ENCODE results near the gene ARHGDIG.
"Not testable (repeated sequence)": the region's sequence is repeated elsewhere in the genome, so short reads cannot be mapped to it uniquely, and the experiment has no call there.

ARHGDIG gene

GRCh38 chr16:263944-264343 lies 16.4 kb upstream of the ARHGDIG start:
- DNase-seq (ENCODE audit: low spot score), result no peak

- DNase-seq (ENCODE audit: low spot score), result no peak
Measured at GRCh38 chr16:264440-264951, 15.9 kb upstream of the ARHGDIG start.

- DNase-seq (ENCODE audit: low spot score), result no peak
Measured at GRCh38 chr16:265002-265529, 15.3 kb upstream of the ARHGDIG start.

GRCh38 chr16:265711-266110 lies 14.7 kb upstream of the ARHGDIG start:
- DNase-seq (ENCODE audit: low spot score), result no peak

GRCh38 chr16:266258-267164 lies 13.9 kb upstream of the ARHGDIG start:
- DNase-seq (ENCODE audit: low spot score), result no peak

- DNase-seq (ENCODE audit: low spot score), result not testable (repeated sequence)
Measured at GRCh38 chr16:267562-267961, 12.8 kb upstream of the ARHGDIG start.

- no peak for DNase-seq (ENCODE audit: low spot score)
Measured at GRCh38 chr16:268141-269053, 12.0 kb upstream of the ARHGDIG start.

- DNase-seq (ENCODE audit: low spot score), result no peak
Measured at GRCh38 chr16:269061-269796, 11.2 kb upstream of the ARHGDIG start.

GRCh38 chr16:270381-271255 lies 9.8 kb upstream of the ARHGDIG start:
- no peak for DNase-seq (ENCODE audit: low spot score)

- DNase-seq (ENCODE audit: low spot score), result no peak
Measured at GRCh38 chr16:272633-273546, 7.5 kb upstream of the ARHGDIG start.

GRCh38 chr16:273547-274421 lies 6.6 kb upstream of the ARHGDIG start:
- no peak for DNase-seq (ENCODE audit: low spot score)

GRCh38 chr16:275041-275641 lies 5.2 kb upstream of the ARHGDIG start:
- DNase-seq (ENCODE audit: low spot score), result no peak

- no peak for DNase-seq (ENCODE audit: low spot score)
Measured at GRCh38 chr16:275786-276232, 4.6 kb upstream of the ARHGDIG start, which contains the start of gene RGS11. RGS11 (minus strand) TSS chr16:275944; CDS start chr16:275911, 33 bp downstream.

- no peak for DNase-seq (ENCODE audit: low spot score)
Measured at GRCh38 chr16:276426-277077, 3.8 kb upstream of the ARHGDIG start.

GRCh38 chr16:278863-279366 lies 1.5 kb upstream of the ARHGDIG start:
- DNase-seq (ENCODE audit: low spot score), result peak; percentile 14

GRCh38 chr16:279531-279930 lies 860 bp upstream of the ARHGDIG start:
- no peak for DNase-seq (ENCODE audit: low spot score)

- DNase-seq (ENCODE audit: low spot score), result no peak
Measured at GRCh38 chr16:280005-280460, 358 bp upstream of the ARHGDIG start.

Measured in pons (tissue), 1 donor.